Skeletal muscle satellite cell (primary cell): ENCODE measurements around the gene TCFL5.
A peak's percentile ranks its signal among the peaks of the same experiment; 100 is the strongest.

Source experiments
- H3K27me3 ChIP-seq: 2 replicates; pipeline ENCODE4 v1.7.0; 2013; ENCODE audit warnings: low read length; ENCODE audit not compliant: control insufficient read depth, insufficient read depth
- H3K36me3 ChIP-seq: 2 replicates; pipeline ENCODE4 v1.7.0; 2013; ENCODE audit warnings: mild to moderate bottlenecking, control low read depth, low read length; ENCODE audit not compliant: insufficient read depth
- H3K4me1 ChIP-seq: 2 replicates; pipeline ENCODE4 v1.7.0; 2013; ENCODE audit warnings: low read length; ENCODE audit not compliant: control insufficient read depth, insufficient read depth
- H3K4me2 ChIP-seq: 2 replicates; pipeline ENCODE4 v1.7.0; 2013; ENCODE audit warnings: mild to moderate bottlenecking, low read length
- H3K4me3 ChIP-seq: 2 replicates; pipeline ENCODE4 v1.7.0; 2013; ENCODE audit warnings: low read length
- H3K9ac ChIP-seq: 2 replicates; pipeline ENCODE4 v1.7.0; 2013; ENCODE audit warnings: mild to moderate bottlenecking, low read depth, low read length, moderate library complexity
- H3K9me3 ChIP-seq: replicated peaks from 2 replicates; pipeline ENCODE4 v1.7.0; 2013; ENCODE audit warnings: mild to moderate bottlenecking, control low read depth, low read length

The TCFL5 gene

DNA sequence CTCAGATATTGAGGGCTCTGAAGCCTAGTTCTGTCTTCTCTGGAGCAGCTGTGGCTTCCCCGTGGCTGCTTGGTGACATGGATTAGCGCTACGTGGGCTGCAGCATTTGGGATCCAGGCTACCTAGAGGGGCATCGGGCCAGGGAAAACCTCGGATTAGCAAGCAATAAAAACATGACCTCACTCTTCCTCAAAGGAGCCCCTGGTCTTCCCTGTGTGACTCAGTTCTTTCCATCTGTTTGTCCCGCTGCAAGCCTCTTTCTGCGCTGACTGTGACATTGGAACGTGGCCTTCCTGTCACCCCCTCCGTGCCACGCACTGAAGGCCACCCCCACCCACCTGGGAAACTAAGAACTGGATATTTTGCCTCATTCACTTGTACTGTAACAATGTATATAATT, 61.7 kb downstream of the TCFL5 start:
- Histone ChIP-seq H3K9me3 (no peaks in the 10 kb centered on the region), H3K4me3 (no peak overlapping the region), H3K4me1 (peaks cover 17% of the 10 kb centered on the region), H3K4me2 (no peak overlapping the region), H3K27me3 (no peaks in the 10 kb centered on the region), H3K36me3 (peaks cover 32% of the 10 kb centered on the region), H3K9ac (no peak overlapping the region)

- Histone ChIP-seq H3K4me2 (no peak overlapping the region), H3K9ac (no peak overlapping the region), H3K4me1 (peaks cover 21% of the 10 kb centered on the region), H3K4me3 (no peak overlapping the region), H3K27me3 (no peaks in the 10 kb centered on the region), H3K36me3 (peaks cover 32% of the 10 kb centered on the region), H3K9me3 (no peaks in the 10 kb centered on the region)
Observed at GRCh38 chr20:62799459-62799858, 62.2 kb downstream of the TCFL5 start.

DNA sequence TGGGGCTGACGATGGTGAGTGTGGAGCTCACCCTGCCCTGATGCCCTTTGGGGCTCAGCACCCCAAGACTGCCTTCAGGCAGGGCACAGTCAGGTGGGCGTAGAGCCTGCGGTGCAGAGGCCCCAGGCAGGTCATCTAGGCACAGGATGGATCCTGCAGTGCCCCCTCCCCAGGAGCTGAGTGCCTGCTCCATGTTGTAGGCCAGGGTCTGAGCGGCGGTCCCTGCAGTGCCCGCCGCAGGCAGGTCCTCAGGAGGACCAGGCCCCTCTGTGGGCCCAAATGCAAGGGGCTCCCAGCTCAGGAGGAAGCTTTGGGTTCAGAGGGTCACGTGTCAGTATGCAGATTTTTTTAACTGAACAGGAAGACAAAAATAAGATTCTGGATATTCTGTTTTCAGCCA, 62.6 kb downstream of the TCFL5 start:
- H3K36me3 ChIP-seq, result peaks cover 32% of the 10 kb centered on the region
- no peak overlapping the region for H3K4me2 ChIP-seq
- H3K9me3 ChIP-seq, result no peaks in the 10 kb centered on the region
- no peak overlapping the region for H3K4me3 ChIP-seq
- no peak overlapping the region for H3K9ac ChIP-seq
- peaks cover 22% of the 10 kb centered on the region for H3K4me1 ChIP-seq
- no peaks in the 10 kb centered on the region for H3K27me3 ChIP-seq

GRCh38 chr20:62797671-62798532, 63.7 kb downstream of the TCFL5 start:
- H3K9me3 ChIP-seq, result no peaks in the 10 kb centered on the region
- H3K4me3 ChIP-seq, result peak overlapping the region; percentile 68
- H3K4me1 ChIP-seq, result peaks cover 29% of the 10 kb centered on the region
- H3K36me3 ChIP-seq, result peaks cover 32% of the 10 kb centered on the region
- H3K27me3 ChIP-seq, result no peaks in the 10 kb centered on the region
- peak overlapping the region; percentile 79 for H3K4me2 ChIP-seq
- H3K9ac ChIP-seq, result no peak overlapping the region

DNA sequence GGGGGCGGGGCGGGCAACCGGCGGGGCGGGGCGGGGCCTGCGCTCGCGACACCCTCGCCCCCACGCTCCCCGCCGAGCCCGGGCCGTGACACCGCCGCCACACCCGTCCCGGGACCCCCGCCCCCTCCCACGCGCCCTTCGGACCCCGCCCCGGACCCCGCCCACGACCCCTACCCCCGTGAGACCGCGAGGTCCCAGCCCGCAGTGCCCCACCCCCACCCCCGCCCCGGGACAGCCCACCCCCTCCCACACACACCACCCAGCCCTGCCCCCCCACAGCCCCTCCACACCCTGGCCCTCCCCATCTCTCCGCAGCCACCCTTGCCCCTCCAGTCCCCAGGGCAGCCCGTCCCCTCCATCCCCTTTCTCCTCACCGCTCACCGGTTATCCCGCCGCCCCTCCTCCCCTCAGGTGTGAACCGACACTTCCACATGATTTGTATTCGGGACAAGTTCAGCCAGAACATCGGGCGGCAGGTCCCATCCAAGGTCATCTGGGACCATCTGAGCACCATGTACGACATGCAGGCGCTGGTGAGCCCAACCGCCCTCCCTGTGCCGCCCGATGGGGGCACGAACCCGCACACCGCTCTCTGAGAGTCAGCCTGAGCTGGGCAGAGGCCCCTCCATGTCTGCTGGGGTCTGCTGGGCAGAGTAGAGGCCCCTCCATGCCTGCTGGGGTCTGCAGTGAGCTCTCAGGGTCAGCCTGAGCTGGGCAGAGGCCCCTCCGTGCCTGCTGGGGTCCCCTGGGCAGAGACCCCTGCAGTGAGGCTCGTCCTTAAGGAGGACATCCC, 64.7 kb downstream of the TCFL5 start:
- H3K36me3 ChIP-seq, result peaks cover 32% of the 10 kb centered on the region
- H3K4me2 ChIP-seq, result peak overlapping the region; percentile 100
- no peaks in the 10 kb centered on the region for H3K9me3 ChIP-seq
- peaks cover 29% of the 10 kb centered on the region for H3K4me1 ChIP-seq
- H3K9ac ChIP-seq, result peak overlapping the region; percentile 89
- peak overlapping the region; percentile 92 for H3K4me3 ChIP-seq
- H3K27me3 ChIP-seq, result no peaks in the 10 kb centered on the region

DNA sequence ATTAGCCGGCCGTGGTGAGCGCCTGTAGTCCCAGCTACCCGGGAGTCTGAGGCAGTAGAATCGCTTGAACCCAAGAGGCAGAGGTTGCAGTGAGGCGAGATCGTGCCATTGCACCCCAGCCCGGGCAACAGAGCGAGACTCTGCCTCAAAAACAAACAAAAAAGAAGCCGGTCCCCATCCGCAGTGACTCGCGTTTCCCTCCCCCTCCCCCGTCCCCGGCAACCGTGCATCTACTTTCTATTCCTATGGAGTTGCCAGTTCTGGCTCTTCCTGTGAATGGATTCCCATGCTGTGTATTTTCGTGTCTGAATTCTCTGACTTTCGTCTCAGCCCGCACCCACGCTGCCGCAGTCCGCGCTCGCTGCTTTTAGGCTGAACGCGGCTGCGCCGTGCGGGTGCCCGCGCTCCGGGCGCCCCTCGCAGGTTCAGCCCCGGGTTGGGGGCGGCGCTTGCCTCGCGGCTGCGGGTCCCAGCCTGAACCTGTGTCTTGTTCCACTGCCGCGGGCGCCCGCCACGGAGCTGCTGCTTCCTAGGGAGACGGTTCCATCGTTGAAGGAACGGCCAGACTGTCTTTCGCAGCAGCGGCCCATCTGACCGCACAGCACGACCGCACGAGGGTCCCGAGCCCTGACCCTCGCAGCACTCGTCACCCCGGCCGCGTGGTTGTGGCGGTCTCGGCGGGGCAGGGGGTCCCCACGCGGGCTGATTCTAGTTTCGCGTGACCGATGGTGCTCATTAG, 66.4 kb downstream of the TCFL5 start:
- Histone ChIP-seq H3K9me3 (no peaks in the 10 kb centered on the region), H3K4me2 (peak overlapping the region; percentile 100), H3K4me1 (peaks cover 32% of the 10 kb centered on the region), H3K9ac (peak overlapping the region; percentile 71), H3K27me3 (peaks cover 3% of the 10 kb centered on the region), H3K4me3 (peak overlapping the region; percentile 92), H3K36me3 (peaks cover 24% of the 10 kb centered on the region)

- Histone ChIP-seq H3K4me2 (peak overlapping the region; percentile 100), H3K27me3 (peaks cover 7% of the 10 kb centered on the region), H3K36me3 (peaks cover 16% of the 10 kb centered on the region), H3K4me1 (peaks cover 25% of the 10 kb centered on the region), H3K9ac (peak overlapping the region; percentile 71), H3K4me3 (peak overlapping the region; percentile 92), H3K9me3 (no peaks in the 10 kb centered on the region)
Observed at GRCh38 chr20:62794007-62794724, 67.5 kb downstream of the TCFL5 start.

DNA sequence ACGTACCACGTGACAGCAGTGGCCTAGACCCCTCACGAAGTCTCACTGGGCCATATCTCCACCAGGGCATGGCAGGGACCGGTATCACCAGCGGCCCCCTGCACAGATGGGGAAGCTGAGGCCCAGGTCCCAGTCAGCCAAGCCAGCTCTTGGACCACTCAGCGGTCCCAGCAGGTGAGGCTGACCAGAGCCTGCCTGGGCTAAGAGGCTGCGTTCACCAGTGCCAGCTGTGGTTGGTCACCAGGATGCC, 67.9 kb downstream of the TCFL5 start:
- Histone ChIP-seq H3K9ac (peak overlapping the region; percentile 53), H3K4me1 (peaks cover 25% of the 10 kb centered on the region), H3K9me3 (no peaks in the 10 kb centered on the region), H3K4me2 (peak overlapping the region; percentile 90), H3K27me3 (peaks cover 12% of the 10 kb centered on the region), H3K4me3 (peak overlapping the region; percentile 66), H3K36me3 (peaks cover 11% of the 10 kb centered on the region)

DNA sequence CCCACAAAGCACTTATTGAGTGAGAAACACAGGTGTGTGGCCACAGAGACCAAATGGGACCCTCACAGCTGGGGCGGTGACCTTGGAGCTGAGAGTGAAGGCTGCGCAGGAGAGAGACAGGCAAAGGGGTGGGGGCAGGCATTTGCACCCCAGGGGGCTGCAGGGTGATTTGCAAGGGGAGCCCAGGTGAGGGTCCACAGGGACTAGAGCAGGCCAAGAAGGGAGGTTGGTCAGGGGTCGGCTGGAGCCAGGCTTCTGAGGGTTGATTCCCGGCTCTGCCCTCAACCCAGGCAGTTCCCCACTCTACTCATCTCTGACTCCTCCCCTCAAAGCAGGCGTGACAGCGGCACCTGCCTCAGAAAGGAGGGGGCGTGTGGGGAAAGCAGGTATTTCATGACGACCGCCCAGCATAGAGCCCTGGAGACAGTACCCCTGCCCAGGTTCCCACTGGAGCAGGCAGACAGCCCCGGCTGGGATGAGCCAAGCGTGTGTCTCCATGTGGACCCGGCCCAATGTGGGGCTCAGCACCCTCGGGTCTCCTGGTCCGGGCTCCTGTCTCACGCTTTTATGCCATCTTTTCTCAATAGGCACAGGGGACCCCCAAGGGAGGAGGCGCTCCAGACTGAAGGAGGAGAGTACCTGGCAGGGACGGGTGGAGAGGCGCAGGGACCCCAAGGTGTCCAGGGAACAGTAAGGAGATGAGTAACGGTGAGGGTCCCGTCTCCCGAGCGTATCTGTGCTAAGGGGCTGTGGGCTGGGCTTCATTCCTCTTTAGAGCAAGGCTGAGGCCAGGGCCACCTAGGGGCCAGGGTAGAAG, 68.5 kb downstream of the TCFL5 start:
- H3K27me3 ChIP-seq, result peaks cover 17% of the 10 kb centered on the region
- H3K9me3 ChIP-seq, result no peaks in the 10 kb centered on the region
- H3K4me2 ChIP-seq, result peak overlapping the region; percentile 90
- H3K9ac ChIP-seq, result peak overlapping the region; percentile 53
- peaks cover 6% of the 10 kb centered on the region for H3K36me3 ChIP-seq
- H3K4me3 ChIP-seq, result no peak overlapping the region
- H3K4me1 ChIP-seq, result peaks cover 25% of the 10 kb centered on the region

- Histone ChIP-seq H3K4me2 (no peak overlapping the region), H3K36me3 (no peaks in the 10 kb centered on the region), H3K9me3 (no peaks in the 10 kb centered on the region), H3K27me3 (peaks cover 25% of the 10 kb centered on the region), H3K9ac (no peak overlapping the region), H3K4me1 (peaks cover 22% of the 10 kb centered on the region), H3K4me3 (no peak overlapping the region)
Observed at GRCh38 chr20:62792182-62792939, 69.3 kb downstream of the TCFL5 start.
